PC-3 (cell line): Measurements from ENCODE around the gene BATF. TPM values are rescaled to one million over a fixed set of nuclear protein-coding genes. Genes with fewer than 3 reads are reported as not detected.
"Not testable (repeated sequence)": the region's sequence is repeated elsewhere in the genome, so short reads cannot be mapped to it uniquely, and the experiment has no call there.

Experiments
- ATAC-seq: fragments of 200-7000 bp; cut with Tn5 transposase; 2 replicates; pipeline ENCODE4 v1.9.1; 2020; ENCODE audit warnings: mild to moderate bottlenecking, moderate library complexity
- Bru-seq: library from RNA; stranded (reverse); fragments of 400-500 nt; gene quantifications from one replicate; lab custom pipeline; 2021; lab: Mats Ljungman, UMichigan
- BruChase-seq, 2 experiments: library from RNA; stranded (reverse); fragments of 400-500 nt; gene quantifications; one replicate each; lab custom pipeline; 2021; lab: Mats Ljungman, UMichigan
- BruUV-seq: library from RNA; stranded (reverse); fragments of 400-500 nt; replicated peaks from 2 replicates; lab custom pipeline; 2021; lab: Mats Ljungman, UMichigan
- CTCF ChIA-PET: fragments of 300-600 bp; sonication (Branson Sonifier 250); formaldehyde crosslinking; loops from one replicate; lab custom pipeline; 2022; ENCODE audit warnings: antibody characterized with exemption; lab: Charles Lee
- POLR2A ChIA-PET: fragments of 300-600 bp; sonication (Branson Sonifier 250); formaldehyde crosslinking; loops from one replicate; lab custom pipeline; 2022; ENCODE audit warnings: antibody characterized with exemption; ENCODE audit not compliant: unreplicated experiment; lab: Charles Lee
- DNase-seq: peaks from one replicate; pipeline ENCODE4 v3.0.0-alpha.2; 2015
- H2AFZ ChIP-seq: fragments of 300-600 bp; sonication (generic); 2 replicates; pipeline ENCODE4 v1.6.0; 2016; ENCODE audit warnings: antibody characterized with exemption, low read length
- H3F3A ChIP-seq: fragments of 300-600 bp; sonication (generic); one replicate; pipeline ENCODE4 v1.6.0; 2017; ENCODE audit warnings: antibody characterized with exemption, low read length, control low read depth, mild to moderate bottlenecking; ENCODE audit not compliant: unreplicated experiment
- H3K27ac ChIP-seq: fragments of 300-600 bp; sonication (generic); 2 replicates; pipeline ENCODE4 v1.5.1; 2016; ENCODE audit warnings: mild to moderate bottlenecking, low read length
- H3K27me3 ChIP-seq: fragments of 300-600 bp; sonication (generic); 2 replicates; pipeline ENCODE4 v1.6.1; 2016; ENCODE audit warnings: low read length, mixed read lengths
- H3K36me3 ChIP-seq: fragments of 300-600 bp; sonication (generic); 2 replicates; pipeline ENCODE4 v1.6.1; 2016; ENCODE audit warnings: low read depth, mixed run types, low read length, mixed read lengths
- H3K4me1 ChIP-seq: fragments of 300-600 bp; sonication (generic); 2 replicates; pipeline ENCODE4 v1.5.1; 2016; ENCODE audit warnings: low read length; ENCODE audit not compliant: insufficient read depth
- H3K4me2 ChIP-seq: fragments of 300-600 bp; sonication (generic); 2 replicates; pipeline ENCODE4 v1.6.0; 2016; ENCODE audit warnings: low read length
- H3K4me3 ChIP-seq: fragments of 300-600 bp; sonication (generic); 2 replicates; pipeline ENCODE4 v1.5.1; 2016; ENCODE audit warnings: mild to moderate bottlenecking, low read length, mixed read lengths
- H3K79me2 ChIP-seq: fragments of 300-600 bp; sonication (generic); 2 replicates; pipeline ENCODE4 v1.6.1; 2017; ENCODE audit warnings: low read length, mixed read lengths
- H3K9ac ChIP-seq: fragments of 300-600 bp; sonication (generic); 2 replicates; pipeline ENCODE4 v1.6.0; 2016; ENCODE audit warnings: mild to moderate bottlenecking, low read length
- H3K9me2 ChIP-seq: fragments of 300-600 bp; sonication (generic); replicated peaks from 2 replicates; pipeline ENCODE4 v1.6.1; 2016; ENCODE audit warnings: mixed run types, low read length, mixed read lengths
- H3K9me3 ChIP-seq: fragments of 300-600 bp; sonication (generic); 2 replicates; pipeline ENCODE4 v1.6.1; 2016; ENCODE audit warnings: low read length, mixed read lengths
- H4K20me1 ChIP-seq: fragments of 300-600 bp; sonication (generic); 2 replicates; pipeline ENCODE4 v1.6.1; 2016; ENCODE audit warnings: low read length, mixed read lengths
- EZH2 ChIP-seq: fragments of 300-600 bp; sonication (generic); IDR thresholded peaks from one replicate; pipeline ENCODE4 v1.6.1; 2017; ENCODE audit warnings: antibody characterized with exemption, mild to moderate bottlenecking, low read length; ENCODE audit not compliant: unreplicated experiment
- EZH2phosphoT487 ChIP-seq: fragments of 300-600 bp; sonication (generic); IDR thresholded peaks from 2 replicates; pipeline ENCODE4 v1.6.1; 2018; ENCODE audit warnings: mild to moderate bottlenecking, antibody characterized with exemption, low read length, borderline replicate concordance
- intact Hi-C: fragments of 100-400 bp; cut with micrococcal nuclease; formaldehyde crosslinking; loops from 2 replicates; pipeline ENCODE4 v1.9.0; 2023
- long read RNA-seq: library from polyadenylated mRNA; unstranded; transcript quantifications from one replicate; pipeline ENCODE4 v2.0.0, GENCODE V29; 2021; ENCODE audit not compliant: unreplicated experiment
- total RNA-seq: library from RNA; depleted of rRNA; stranded (reverse); fragments of >200 nt; gene quantifications from 2 replicates; pipeline ENCODE4 v1.2.3, GENCODE V29; 2014; rRNA removed
- TF ChIP-seq, protein P1 (sequence below): fragments of 300-600 bp; sonication (generic); conservative IDR thresholded peaks from 2 replicates; pipeline ENCODE4 v1.5.1; 2017; ENCODE audit warnings: antibody characterized with exemption, low read depth, mild to moderate bottlenecking, low read length

Gene BATF, protein sequence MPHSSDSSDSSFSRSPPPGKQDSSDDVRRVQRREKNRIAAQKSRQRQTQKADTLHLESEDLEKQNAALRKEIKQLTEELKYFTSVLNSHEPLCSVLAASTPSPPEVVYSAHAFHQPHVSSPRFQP
- total RNA-seq (not detected in 2 replicates), Bru-seq, nascent RNA (percentile 8 among the genes with signal in this experiment), BruChase-seq, experiment 1, labeled RNA remaining after a 6-hour chase (percentile 2 among the genes with signal in this experiment), BruChase-seq, experiment 2, labeled RNA remaining after a 2-hour chase (not detected)
- long read RNA-seq: 0 reads

DNA sequence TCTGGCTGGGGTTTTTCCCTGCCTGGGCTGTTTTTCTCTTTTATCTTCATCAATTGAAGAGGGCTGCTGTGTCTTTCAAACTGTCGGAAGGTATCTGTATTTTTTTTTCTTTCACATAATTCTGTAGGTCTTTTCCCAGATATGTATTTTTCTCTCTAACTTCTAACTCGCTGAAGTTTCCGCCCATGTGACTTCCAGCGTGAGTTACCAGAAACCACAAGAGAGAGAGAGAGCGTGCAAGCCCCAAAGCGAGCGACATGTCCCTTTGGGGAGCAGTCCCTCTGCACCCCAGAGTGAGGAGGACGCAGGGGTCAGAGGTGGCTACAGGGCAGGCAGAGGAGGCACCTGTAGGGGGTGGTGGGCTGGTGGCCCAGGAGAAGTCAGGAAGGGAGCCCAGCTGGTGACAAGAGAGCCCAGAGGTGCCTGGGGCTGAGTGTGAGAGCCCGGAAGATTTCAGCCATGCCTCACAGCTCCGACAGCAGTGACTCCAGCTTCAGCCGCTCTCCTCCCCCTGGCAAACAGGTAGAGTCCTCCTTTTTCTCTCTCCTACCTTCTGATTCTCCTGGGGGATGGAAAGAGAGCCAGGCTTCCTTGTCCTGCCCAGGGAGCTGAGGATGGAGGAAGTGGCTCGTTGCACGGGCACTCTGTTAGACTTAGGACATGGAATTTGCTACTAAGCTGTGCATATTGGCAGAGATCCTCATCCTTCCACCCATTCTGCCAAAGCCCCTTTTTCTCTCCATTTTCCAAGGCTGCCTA is at the start of gene BATF:
Gene BATF (plus strand): TSS at position 246 of the 759 bp plus-strand sequence. CDS start 214 bp downstream, at position 460.
- Histone ChIP-seq H3K9me2 (no peaks in the 10 kb centered on the region), H3K27ac (no peak within 1 kb of the TSS), H3F3A (no peaks in the 10 kb centered on the region), H3K4me1 (peaks cover 43% of the 10 kb centered on the region), H2AFZ (no peak within 1 kb of the TSS), H3K4me2 (peak within 1 kb of the TSS; percentile 33), H3K36me3 (no peaks in the 10 kb centered on the region), H3K27me3 (no peaks in the 10 kb centered on the region), H4K20me1 (no peaks in the 10 kb centered on the region), H3K9ac (no peak within 1 kb of the TSS), H3K79me2 (no peaks in the 10 kb centered on the region), H3K4me3 (no peak within 1 kb of the TSS), H3K9me3 (no peaks in the 10 kb centered on the region)
- DNase-seq (no peak), ATAC-seq (no peak)
- intact Hi-C loops: no loop called here
- BruUV-seq: no TSS peak
- ChIA-PET POLR2A (no interaction called here), CTCF (interaction anchor here (0.7 kb wide), 1 partner anchor 33 kb away, joined by 3 read pairs; no protein-coding TSS in a partner anchor)
- TF ChIP-seq, protein P1, sequence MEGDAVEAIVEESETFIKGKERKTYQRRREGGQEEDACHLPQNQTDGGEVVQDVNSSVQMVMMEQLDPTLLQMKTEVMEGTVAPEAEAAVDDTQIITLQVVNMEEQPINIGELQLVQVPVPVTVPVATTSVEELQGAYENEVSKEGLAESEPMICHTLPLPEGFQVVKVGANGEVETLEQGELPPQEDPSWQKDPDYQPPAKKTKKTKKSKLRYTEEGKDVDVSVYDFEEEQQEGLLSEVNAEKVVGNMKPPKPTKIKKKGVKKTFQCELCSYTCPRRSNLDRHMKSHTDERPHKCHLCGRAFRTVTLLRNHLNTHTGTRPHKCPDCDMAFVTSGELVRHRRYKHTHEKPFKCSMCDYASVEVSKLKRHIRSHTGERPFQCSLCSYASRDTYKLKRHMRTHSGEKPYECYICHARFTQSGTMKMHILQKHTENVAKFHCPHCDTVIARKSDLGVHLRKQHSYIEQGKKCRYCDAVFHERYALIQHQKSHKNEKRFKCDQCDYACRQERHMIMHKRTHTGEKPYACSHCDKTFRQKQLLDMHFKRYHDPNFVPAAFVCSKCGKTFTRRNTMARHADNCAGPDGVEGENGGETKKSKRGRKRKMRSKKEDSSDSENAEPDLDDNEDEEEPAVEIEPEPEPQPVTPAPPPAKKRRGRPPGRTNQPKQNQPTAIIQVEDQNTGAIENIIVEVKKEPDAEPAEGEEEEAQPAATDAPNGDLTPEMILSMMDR: no peak
- TF ChIP-seq EZH2 (no peak), EZH2phosphoT487 (no peak)

GRCh38 chr14:75474127-75474526 is 48.1 kb upstream of the BATF start:
- ATAC-seq, DNase-seq, H3K9me3 ChIP-seq: not testable (repeated sequence)

DNA sequence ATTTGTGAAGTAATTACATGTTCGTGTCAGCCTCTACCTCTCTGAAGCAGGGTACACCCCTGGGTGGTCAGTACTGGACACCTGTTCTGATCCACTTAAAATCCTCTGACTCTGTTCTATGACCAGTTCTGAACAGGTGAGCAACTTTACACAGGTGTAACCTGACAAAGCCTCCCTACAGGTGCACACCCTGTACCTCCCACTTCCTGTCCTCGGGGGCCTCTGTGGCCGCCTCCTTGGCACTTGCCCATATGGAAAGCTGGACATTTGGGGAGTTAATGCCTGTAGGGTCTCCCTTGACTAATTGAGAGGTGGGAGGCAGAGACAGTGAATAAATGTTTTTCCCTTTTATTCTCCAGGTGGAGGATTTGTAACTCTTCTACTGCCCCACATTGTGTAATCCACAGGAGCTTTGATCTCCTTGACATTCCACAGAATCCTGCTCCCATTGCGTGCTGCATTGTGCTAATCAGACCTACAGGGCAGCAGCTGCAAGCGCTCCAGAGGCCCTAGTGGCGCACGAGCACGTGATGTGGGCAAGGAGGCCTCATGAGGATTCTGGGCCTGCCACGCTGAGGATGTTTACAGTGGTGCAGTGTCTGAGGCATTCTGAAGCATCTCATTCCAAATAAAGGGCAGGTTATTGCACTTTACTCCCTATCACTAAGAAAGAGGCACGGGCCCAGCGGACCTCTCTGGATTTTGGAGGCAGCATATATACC is 45.8 kb upstream of the BATF start:
- Histone ChIP-seq H3K27me3 (peaks cover 18% of the 10 kb centered on the region), H3K27ac (no peak overlapping the region), H3K9me3 (no peaks in the 10 kb centered on the region), H3K79me2 (no peaks in the 10 kb centered on the region), H3K4me2 (no peak overlapping the region), H3K9me2 (no peaks in the 10 kb centered on the region), H2AFZ (no peak overlapping the region), H3K4me3 (no peak overlapping the region), H4K20me1 (no peaks in the 10 kb centered on the region), H3K9ac (no peak overlapping the region), H3K36me3 (no peaks in the 10 kb centered on the region), H3F3A (no peaks in the 10 kb centered on the region), H3K4me1 (no peaks in the 10 kb centered on the region)
- ChIA-PET POLR2A (no interaction called here), CTCF (interaction anchor here (0.6 kb wide), 1 partner anchor 168 kb away, joined by 3 read pairs; no protein-coding TSS in a partner anchor)
- no peak for TF ChIP-seq EZH2phosphoT487
- TF ChIP-seq EZH2: no peak
- TF ChIP-seq, protein P1: no peak
- DNase-seq: no peak
- no peak for ATAC-seq
- intact Hi-C loops: no loop called here
- no TSS peak for BruUV-seq

More at GRCh38 chr14:75474127-75474526, 48.1 kb upstream of the BATF start:
- H3K27me3 ChIP-seq, H3K4me1 ChIP-seq, H3K4me2 ChIP-seq, H3K9me2 ChIP-seq, intact Hi-C loops, H4K20me1 ChIP-seq, H3K4me3 ChIP-seq, BruUV-seq, H3K36me3 ChIP-seq, H3K27ac ChIP-seq, POLR2A ChIA-PET, H2AFZ ChIP-seq, H3K79me2 ChIP-seq, H3F3A ChIP-seq, CTCF ChIA-PET, H3K9ac ChIP-seq: not testable (repeated sequence)
